GM18519 (cell line): ENCODE measurements around the gene AGBL4.

Source experiments
- ATAC-seq: cut with Tn5 transposase; IDR thresholded peaks from one replicate; pipeline ENCODE4 v1.9.1; 2021; ENCODE audit warnings: mild to moderate bottlenecking, moderate library complexity; ENCODE audit not compliant: unreplicated experiment, low FRiP score

The AGBL4 gene

DNA sequence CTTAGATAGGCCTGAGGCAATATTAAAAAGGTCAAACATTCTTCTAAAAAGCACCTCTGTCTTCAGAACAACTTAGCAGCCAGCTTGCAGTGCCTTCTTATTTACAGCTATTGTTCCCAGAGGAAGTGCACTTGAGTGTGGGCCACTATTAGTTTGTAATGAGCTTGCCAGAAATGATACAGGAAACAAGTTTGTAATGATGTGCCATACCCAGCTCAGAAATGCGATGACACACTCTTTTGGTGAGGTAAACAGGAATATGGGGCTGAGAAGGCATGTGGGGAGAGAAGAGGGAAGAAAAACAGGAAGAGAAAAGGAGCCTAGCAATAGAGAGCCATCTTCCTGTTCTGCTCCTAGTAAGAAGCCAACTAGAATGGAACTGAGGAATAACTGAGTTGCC is 295.4 kb downstream of the AGBL4 start:
- no peak for ATAC-seq

DNA sequence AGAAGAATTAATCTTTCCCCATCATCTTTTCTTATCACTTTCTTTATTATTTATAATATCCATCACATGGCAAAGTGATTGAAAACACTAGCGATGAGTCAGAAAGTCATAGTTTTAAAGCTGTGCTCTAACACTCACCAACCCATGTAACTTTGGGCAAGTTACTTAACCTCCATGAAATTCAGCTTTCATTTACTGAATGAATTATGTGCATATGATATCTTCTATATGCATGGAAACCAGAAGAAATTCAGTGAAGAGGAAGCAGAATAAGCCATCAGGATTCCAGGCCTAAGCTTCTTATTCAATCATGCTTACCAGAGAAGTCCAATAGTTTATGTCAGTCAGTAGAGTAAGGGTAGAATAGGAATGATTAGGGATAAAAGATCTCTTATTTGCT is 300.1 kb downstream of the AGBL4 start:
- no peak for ATAC-seq

DNA sequence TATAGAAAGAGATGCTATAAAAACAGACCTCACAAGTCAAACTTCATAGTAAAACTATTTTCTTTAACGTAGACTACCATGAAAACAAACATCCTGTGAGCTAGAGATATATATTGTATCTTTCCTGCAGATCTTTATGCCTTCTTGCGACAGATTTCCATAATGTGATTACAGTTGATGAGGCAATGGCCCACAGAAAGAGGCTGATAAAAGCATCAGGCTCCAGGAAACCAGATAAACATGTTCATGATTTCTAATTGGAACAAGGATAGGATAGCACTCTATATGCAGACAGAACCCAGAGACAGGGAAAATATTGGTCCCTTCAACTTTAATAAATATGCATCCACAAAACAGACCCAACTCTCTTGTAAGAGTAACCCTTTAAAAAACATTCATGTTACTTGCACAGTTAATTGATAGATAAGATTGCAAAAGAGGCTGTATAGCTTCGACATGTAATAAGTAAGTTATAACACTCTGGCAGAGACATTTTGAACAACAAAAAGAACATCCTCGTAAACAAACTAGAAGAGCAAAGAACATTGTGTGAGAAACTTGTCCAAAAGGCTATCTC is 329.4 kb downstream of the AGBL4 start:
- ATAC-seq: no peak

DNA sequence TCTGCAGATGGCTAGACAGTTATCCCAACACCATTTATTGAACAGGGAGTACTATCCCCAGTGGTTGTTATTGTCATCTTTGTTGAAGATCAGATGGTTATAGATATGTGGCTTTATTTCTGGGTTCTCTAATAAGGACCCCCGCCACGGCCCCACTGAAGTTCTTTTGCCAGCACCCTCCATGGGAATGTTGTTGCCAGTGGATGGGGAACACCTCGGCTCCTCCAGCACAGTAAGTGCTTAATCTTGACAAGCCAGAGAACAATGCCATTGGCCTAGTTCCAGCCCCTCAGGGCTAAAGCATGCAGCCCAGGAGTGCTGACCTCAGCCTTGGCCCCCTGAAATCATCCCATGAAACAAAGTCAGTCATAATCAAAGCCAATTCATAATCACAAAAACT is 337.6 kb downstream of the AGBL4 start:
- ATAC-seq: no peak

DNA sequence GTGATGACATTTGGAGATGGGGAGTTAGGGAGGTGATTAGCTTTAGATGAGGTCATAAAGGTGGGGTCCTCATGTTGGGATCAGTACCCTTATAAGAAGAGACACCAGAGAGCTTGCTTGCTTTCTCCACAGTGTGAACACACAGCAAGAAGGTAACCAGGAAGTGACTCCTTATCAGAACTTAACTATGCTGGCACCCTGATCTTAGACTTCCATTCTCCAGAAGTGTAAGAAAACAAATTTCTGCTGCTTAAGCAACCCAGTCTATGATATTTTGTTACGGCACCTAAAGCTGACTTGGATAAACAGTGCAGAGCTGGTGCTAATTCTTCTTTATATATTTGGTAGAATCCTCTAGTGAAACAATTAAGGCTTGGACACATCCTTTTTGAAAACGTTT is 346.0 kb downstream of the AGBL4 start:
- ATAC-seq: no peak

DNA sequence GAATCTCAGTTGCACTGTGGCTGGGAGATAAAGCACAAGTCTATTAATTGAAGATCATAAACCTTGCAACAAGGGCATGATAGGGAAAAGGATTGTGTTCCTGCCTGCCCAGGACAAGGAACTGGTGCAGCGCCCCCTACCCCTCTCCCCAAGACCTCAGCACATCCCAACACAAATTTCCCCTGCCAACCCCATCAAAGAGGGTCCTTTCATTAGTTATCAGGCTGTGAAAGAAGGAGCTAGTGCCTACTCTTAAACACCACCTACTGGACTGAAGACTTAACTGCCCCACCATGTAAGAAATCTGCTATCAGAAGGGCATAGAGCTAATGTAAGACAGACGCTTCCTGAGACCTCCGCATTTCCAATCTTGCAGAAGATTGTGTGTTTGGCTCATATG is 372.6 kb downstream of the AGBL4 start:
- no peak for ATAC-seq

DNA sequence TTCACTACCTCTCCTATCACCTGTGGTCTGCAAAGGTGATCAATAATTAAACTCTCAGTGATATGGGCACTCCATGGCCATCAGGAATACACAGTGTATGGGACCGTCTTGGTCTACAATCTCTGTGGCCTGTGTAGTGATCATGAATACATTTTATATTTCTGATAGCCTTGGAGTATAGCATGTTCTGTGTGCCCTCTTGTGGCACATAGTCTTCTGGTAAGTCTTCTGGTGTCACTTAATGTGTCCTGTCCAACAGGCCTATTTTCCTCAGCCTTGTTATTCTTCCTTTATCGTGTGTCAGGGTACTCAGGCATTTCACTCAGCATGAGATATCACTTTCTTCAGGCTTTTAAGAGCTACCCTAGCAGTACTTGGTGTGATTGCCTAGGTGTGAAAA is 393.6 kb downstream of the AGBL4 start:
- ATAC-seq: no peak

DNA sequence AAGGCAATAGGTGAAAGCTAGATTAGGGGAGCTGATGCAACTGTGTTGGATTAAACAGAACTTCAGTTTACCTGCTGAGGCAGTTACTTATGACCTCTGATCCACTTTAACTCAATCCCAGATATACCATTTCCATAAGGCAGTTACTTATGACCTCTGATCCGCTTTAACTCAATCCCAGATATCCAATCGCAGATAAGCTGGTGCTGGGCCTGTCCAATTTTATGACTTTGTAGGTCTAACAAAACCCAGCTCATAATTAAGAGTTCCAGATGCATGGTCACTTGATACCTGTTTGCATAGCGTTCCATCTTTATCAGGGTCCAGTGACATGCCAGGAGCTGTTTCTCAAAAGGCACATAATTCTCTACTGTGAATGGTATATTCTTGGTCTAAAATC is 396.0 kb downstream of the AGBL4 start:
- ATAC-seq: no peak

DNA sequence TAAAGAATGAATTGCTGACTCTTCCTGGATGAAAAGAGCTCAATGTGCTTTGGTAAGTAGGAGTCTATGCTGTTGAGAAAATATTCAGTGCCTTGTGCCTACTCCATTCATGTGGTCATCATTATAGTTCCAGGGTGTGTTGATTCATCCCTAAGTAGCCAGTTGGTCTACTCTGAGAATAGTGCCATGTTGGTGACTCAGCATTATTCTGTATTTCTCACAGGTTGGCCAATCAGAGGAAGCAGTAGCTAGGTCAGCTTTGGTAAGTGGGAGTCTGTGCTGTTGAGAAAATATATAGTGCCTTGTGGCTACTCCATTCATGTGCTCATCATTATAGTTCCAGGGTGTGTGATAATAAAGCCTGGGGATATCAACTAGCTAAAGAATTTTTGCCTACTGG is 397.3 kb downstream of the AGBL4 start:
- no peak for ATAC-seq

DNA sequence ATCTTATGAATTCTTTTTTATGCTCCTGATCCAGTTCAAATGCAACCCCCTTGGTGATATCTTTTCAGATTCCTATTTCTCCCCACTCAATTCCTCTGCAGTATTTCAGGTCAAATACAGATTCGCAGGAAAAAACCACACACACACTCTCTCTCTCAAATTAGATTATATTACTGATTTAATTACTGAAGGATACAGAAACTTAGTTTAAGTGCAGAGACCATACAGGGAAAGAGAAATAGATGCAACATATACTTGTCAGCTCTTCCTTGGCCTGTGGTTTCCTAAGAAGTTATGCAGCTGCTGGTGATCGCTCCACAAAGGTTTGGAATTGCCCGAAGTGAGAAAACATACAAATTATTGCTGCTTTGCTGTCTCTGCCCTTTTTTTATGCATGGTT is 400.9 kb downstream of the AGBL4 start:
- ATAC-seq: no peak

DNA sequence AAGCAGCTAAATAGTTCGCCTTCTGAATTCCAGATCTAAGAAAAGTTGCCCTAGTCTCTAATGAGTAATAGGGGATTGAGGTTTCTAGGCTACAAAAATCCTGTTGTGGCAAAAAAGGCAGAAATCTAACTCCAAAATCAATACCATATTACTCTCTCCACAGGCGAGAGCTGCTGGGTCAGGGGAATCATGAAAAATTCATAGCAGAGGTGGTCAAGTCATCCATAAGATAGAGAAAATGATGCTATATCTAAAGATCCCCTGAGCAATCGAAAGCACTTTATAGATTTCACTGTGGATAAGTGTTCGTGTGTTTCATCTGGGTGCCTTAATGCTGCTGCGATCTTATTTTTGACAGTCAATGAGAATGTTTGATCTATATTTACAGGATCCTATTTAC is 417.7 kb downstream of the AGBL4 start:
- ATAC-seq: no peak

DNA sequence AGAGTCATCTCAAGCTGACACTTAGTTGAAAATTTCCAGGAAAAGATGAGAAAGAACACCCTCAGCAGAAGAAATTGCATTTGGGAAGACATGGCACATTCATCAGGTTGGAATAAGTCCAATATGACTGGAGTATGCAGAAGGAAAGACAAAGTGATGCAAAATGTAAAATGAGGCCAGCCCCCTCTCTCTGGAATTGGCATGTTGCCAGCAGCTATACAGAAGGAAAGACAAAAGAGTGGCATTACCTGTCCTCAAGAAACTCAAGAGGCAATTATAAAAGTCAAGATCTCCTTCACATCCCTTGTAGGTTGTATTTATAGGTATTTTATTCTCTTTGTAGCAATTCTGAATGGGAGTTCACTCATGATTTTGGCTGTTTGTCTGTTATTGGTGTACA is 426.3 kb downstream of the AGBL4 start:
- ATAC-seq: no peak

DNA sequence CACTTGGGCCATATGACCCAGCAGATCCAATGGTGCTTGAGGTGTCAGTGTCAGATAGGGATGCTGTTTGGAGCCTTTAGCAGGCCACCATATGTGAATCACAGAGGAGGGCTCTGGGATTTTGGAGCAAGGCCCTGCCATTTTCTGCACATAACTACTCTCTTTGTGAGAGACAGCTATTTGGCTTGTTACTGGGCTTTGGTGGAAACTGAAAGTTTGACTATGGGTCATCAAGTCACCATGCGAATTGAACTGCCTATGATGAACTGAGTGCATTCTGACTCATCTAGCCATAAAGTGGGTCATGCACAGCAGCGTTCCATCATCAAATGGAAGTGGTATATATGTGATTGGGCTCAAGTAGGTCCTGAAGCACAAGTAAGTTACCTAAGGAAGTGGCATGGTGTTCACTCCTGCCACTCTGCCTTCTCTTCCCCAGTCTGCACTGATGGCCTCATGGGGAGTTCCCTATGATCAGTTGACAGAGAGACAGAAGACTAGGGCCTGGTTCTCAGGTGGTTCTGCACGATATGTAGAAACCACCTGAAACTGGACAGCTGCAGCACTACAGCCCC is 447.3 kb downstream of the AGBL4 start:
- ATAC-seq: no peak

DNA sequence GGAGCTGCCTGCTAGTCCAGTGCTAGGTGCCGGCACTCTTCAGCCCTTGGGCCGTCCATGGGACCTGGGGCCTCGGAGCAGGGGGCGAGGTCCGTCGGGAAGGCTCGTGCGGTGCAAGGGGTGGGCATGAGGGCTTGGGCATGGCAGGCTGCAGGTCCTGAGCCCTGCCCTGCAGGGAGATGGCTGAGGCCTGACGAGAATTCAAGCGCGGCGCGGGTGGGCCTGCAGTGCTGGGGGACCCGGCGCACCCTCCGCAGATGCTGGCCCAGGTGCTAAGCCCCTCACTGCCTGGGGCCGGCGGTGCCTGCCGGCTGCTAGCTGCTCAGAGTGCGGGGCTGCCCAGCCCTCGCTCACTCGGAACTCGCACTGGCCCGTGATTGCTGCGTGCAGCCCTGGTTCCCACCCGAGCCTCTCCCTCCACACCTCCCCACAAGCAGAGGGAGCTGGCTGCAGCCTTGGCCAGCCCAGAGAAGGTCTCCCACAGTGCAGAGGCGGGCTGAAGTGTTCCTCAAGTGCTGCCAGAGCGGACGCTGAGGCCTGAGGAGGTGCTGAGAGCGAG is 467.0 kb downstream of the AGBL4 start:
- ATAC-seq: no peak

DNA sequence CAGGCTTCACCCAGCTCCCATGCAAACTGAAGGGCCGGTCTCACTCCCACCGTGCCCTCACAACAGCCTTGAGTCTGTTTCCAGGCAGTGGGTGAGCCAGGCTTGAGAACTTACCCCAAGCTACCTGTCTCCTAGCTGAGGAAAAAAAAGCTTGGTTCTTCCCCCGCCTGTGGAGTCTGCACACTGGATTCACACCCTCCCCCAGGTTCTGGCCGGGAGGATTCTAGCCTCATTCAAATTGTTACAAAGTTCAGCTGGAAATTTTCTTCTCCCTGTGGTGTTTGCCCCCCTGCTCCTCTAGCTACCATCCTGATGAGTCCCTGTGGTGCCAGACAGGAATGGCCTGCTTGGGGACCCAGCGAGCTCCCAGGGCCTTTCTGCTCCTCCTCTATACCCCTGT is 471.7 kb downstream of the AGBL4 start:
- no peak for ATAC-seq

DNA sequence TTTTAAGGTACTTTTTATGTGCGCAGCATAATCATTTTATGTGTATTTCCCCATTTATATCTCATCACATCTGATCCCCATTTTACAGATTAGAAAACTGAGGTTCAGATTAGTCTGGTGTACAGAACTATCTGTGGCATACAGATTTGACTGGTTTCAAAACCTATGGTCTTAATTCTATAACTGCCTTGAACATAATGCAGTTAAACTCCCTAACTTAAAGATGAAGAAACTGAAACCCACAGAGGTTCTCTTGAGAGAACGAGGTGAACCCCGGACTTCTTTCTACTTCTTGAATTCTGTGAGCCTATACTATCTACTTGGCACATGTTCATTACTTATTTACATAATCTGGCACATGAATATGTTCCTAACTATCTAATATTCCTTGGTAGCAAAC is 479.1 kb downstream of the AGBL4 start:
- no peak for ATAC-seq

DNA sequence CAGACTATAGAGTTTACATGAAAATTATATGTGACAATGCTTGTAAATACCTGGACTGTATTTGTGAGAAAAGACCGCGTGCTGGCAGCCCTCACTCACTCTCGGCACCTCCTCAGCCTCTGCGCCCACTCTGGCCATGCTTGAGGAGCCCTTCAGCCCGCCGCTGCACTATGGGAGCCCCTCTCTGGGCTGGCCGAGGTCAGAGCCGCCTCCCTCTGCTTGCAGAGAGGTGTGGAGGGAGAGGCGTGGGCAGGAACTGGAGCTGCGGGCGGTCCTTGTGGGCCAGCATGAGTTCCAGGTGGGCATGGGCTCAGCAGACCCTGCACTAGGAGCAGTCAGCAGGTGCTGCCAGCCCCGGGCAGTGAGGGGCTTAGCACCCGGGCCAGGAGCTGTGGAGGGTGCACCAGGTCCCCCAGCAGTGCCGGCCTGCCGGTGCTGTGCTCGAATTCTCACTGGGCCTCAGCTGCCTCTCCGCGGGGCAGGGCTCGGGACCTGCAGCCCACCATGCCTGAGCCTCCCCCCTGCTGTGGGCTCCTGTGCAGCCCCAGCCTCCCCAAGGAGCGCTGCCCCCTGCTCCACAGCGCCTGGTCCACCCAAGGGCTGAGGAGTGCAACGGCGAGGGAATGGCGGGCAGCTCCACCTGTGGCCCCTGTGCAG is 482.5 kb downstream of the AGBL4 start:
- no peak for ATAC-seq

DNA sequence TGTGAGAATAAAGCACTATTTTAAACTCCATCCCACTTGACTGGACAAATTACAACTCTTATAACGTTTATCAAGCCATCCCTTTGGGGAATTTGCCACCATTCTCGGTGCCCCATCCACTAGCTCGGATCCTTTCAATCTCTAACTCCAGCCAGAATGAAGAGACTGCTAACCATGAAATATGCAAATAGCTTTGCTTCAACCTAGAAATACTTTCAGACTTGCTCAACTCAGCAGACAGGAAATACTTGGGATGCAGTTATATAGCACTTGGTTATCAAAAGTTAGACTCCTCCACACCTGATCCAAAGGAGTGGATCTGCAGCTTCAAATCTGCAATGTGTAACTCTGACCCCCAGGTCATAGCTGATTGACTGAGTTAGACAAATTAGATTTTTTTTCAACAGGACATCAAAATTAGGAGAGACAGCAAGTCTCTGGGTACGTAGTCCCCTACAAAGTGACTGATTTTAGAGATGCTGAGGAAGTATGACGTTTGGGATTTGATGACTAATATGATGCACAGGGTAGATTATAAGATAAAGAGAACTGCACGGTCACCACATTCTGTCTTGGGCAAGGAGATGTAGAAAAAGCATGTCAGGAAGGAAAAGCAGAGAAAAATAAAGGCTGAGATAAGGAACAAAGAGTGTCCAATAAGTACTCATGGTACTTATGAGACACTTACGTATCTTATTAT is 496.0 kb downstream of the AGBL4 start:
- no peak for ATAC-seq

DNA sequence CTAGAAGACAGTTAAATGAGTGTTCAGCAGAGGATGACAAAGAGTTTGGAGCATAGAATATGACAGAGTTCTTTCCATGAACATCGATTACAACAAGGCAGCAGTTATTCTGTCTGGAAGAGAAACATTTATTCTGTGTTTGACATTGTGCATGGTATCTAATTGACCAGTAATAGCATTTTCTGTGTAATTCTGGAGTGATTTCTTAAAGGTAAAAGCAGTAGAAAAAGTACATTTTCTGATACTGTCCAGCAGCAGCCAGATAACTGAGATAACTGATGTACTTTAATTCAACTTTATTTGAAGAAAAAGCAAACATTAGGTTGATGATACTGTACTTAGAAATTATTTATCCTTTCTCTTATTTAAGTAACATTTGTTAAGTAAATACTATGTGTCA is 497.1 kb downstream of the AGBL4 start:
- no peak for ATAC-seq

DNA sequence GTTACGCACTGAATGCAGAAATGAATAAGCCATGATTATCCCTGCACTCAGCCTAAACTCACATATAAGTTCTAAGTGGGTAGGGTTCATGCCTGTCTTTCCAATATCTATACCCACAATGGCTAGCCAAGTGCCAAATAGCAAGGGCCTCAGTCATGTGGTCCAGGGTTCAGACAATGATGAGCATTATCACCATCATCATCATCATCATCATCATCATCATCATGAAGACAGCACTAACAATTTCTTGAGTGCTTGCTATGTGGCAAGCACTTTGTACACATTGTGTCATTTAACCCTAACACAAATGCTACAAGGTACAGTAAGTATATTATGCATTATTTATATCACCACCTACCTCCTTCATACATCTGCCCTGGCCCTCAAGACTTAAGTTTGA is 500.0 kb downstream of the AGBL4 start:
- no peak for ATAC-seq

DNA sequence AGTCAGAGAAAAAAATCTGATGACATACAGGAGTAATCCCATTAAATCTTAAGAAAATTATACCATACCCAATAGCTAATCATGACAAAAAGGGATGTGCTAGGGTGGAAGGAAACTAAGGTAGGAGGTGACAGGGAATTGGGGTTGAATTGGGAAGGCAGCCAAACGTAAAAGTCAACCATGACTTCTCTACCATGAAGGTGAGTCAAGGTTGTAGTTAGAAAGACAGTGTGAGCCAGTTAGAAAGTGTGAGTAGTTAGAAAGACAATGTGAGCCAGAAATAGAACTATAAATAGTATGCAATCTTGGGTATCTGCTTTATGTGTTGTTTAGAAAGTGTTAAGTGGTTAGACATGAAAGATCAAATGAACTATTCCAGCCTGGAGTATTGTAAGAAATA is 556.8 kb downstream of the AGBL4 start:
- no peak for ATAC-seq
